Measurements from ENCODE around the gene LETMD1.

GRCh38 chr12:51085757-51086156 is 37.6 kb downstream of the LETMD1 start:
- TF ChIP-seq CTCF (IDR thresholded peaks at IDR 0.05; ENCODE audit: low read length) (no peak), EZH2phosphoT487 (IDR thresholded peaks at IDR 0.05; ENCODE audit: low read length) (no peak), EZH2 (optimal IDR thresholded peaks at IDR 0.05; ENCODE audit: low read depth, low read length) (no peak)

All from MM.1S (cell line).